GOT3 (cell line): ENCODE results near the gene DCP2.

Source experiments
- DNase-seq: peaks from one replicate; lab custom pipeline; 2025; ENCODE audit warnings: mixed read lengths; lab: John Stamatoyannopoulos, UW

The DCP2 gene

GRCh38 chr5:112967520-112968083, 9.0 kb upstream of the DCP2 start:
- DNase-seq: no peak

- DNase-seq: no peak
These were observed 8.0 kb upstream of the DCP2 start for GRCh38 chr5:112968411-112969106.

GRCh38 chr5:112971276-112971675, 5.3 kb upstream of the DCP2 start:
- DNase-seq: no peak

- DNase-seq: no peak
These were observed 3.6 kb upstream of the DCP2 start for GRCh38 chr5:112973036-112973435.

GRCh38 chr5:112973904-112974303, 2.7 kb upstream of the DCP2 start:
- no peak for DNase-seq

- DNase-seq: no peak
These were observed 1.7 kb upstream of the DCP2 start for GRCh38 chr5:112974901-112975300.

GRCh38 chr5:112975721-112976431, 722 bp upstream of the DCP2 start:
- no peak for DNase-seq

- DNase-seq: no peak
These were observed 853 bp downstream of the DCP2 start for GRCh38 chr5:112977440-112977861.

GRCh38 chr5:112978836-112979235, 2.2 kb downstream of the DCP2 start:
- DNase-seq: no peak

- DNase-seq: no peak
These were observed 3.1 kb downstream of the DCP2 start for GRCh38 chr5:112979723-112980122.

GRCh38 chr5:112983363-112983762, 6.8 kb downstream of the DCP2 start:
- DNase-seq: no peak

GRCh38 chr5:112986224-112986623, 9.6 kb downstream of the DCP2 start:
- DNase-seq: no peak

- peak; percentile 25 for DNase-seq
These were observed 19.4 kb downstream of the DCP2 start for GRCh38 chr5:112995764-112996618.

- no peak for DNase-seq
These were observed 20.3 kb downstream of the DCP2 start for GRCh38 chr5:112996830-112997374.

- DNase-seq: no peak
These were observed 21.7 kb downstream of the DCP2 start for GRCh38 chr5:112998296-112998695.

GRCh38 chr5:113000466-113000865, 23.9 kb downstream of the DCP2 start:
- DNase-seq: no peak

- no peak for DNase-seq
These were observed 25.8 kb downstream of the DCP2 start for GRCh38 chr5:113002423-113002822.

GRCh38 chr5:113003763-113004162, 27.2 kb downstream of the DCP2 start:
- no peak for DNase-seq

GRCh38 chr5:113005454-113005853, 28.9 kb downstream of the DCP2 start:
- DNase-seq: no peak

GRCh38 chr5:113017881-113018635, 41.5 kb downstream of the DCP2 start:
- no peak for DNase-seq
